GM12878 (cell line): ENCODE measurements around the gene RTF2. TPM values are rescaled to one million over a fixed set of nuclear protein-coding genes. Genes with fewer than 3 reads are reported as not detected.
A peak's percentile ranks its signal among the peaks of the same experiment; 100 is the strongest.

Experiments
- BHLHE40 ChIP-seq, 2 experiments: fragments of 450-650 bp in 1 of 2; IDR thresholded peaks; 2 replicates each; pipeline ENCODE4 v1.6.1; 2011 to 2017; ENCODE audit warnings: low read depth in 2 of 2, borderline replicate concordance in 1 of 2, improper control_type of control experiment in 1 of 2, low read length in 1 of 2, mild to moderate bottlenecking in 1 of 2
- CBX3 ChIP-seq: fragments of 200-600 bp; sonication (generic); IDR thresholded peaks from 2 replicates; pipeline ENCODE4 v1.6.1; 2016; ENCODE audit warnings: low read depth, borderline replicate concordance
- CHD4 ChIP-seq: fragments of 200-600 bp; sonication (generic); IDR thresholded peaks from 2 replicates; pipeline ENCODE4 v1.6.1; 2016; ENCODE audit warnings: mild to moderate bottlenecking
- EP300 ChIP-seq, 2 experiments: fragments of 150-350 bp in 1 of 2; IDR thresholded peaks; 2 replicates each; pipeline ENCODE4 v1.6.1; 2011 to 2012; ENCODE audit warnings: low read depth in 2 of 2, low read length in 2 of 2, borderline replicate concordance in 1 of 2, improper control_type of control experiment in 1 of 2, inconsistent platforms in 1 of 2; ENCODE audit not compliant: control insufficient read depth in 1 of 2
- FOXM1 ChIP-seq: IDR thresholded peaks from 2 replicates; pipeline ENCODE4 v1.6.1; 2012; ENCODE audit warnings: low read depth, mild to moderate bottlenecking, inconsistent platforms, low read length, moderate library complexity
- HCFC1 ChIP-seq: fragments of 150-350 bp; IDR thresholded peaks from 2 replicates; pipeline ENCODE4 v1.6.1; 2014; ENCODE audit warnings: low read length
- HDAC6 ChIP-seq: fragments of 200-600 bp; sonication (generic); IDR thresholded peaks from one replicate; pipeline ENCODE4 v1.8.0; 2017; ENCODE audit warnings: antibody characterized with exemption; ENCODE audit not compliant: unreplicated experiment
- IKZF1 ChIP-seq: fragments of 450-650 bp; conservative IDR thresholded peaks from 2 replicates; pipeline ENCODE4 v1.6.1; 2017; ENCODE audit warnings: antibody characterized with exemption, mild to moderate bottlenecking
- NBN ChIP-seq: fragments of 450-650 bp; IDR thresholded peaks from 2 replicates; pipeline ENCODE4 v1.6.1; 2016
- PAX5 ChIP-seq: IDR thresholded peaks from 2 replicates; pipeline ENCODE4 v1.6.1; 2011; ENCODE audit warnings: low read depth, low read length, borderline replicate concordance
- POLR2AphosphoS5 ChIP-seq: IDR thresholded peaks from 2 replicates; pipeline ENCODE4 v1.6.1; 2011; ENCODE audit warnings: mild to moderate bottlenecking, low read length, inconsistent platforms
- PRDM15 ChIP-seq: fragments of 450-650 bp; formaldehyde crosslinking; IDR thresholded peaks from 2 replicates; pipeline ENCODE4 v1.4.0; 2020; ENCODE audit warnings: mild to moderate bottlenecking, moderate library complexity
- SPI1 ChIP-seq: IDR thresholded peaks from 2 replicates; pipeline ENCODE4 v1.6.1; 2011; ENCODE audit warnings: low read depth, mild to moderate bottlenecking, low read length, moderate library complexity, borderline replicate concordance; ENCODE audit not compliant: insufficient read depth
- SREBF2 ChIP-seq: IDR thresholded peaks from 2 replicates; pipeline ENCODE4 v1.6.1; 2012; ENCODE audit warnings: mild to moderate bottlenecking, low read length
- STAT3 ChIP-seq: IDR thresholded peaks from 2 replicates; pipeline ENCODE4 v1.6.1; 2011; ENCODE audit warnings: low read depth, low read length, improper control_type of control experiment
- ZBTB11 ChIP-seq: fragments of 450-650 bp; formaldehyde crosslinking; IDR thresholded peaks from 2 replicates; pipeline ENCODE4 v1.5.0; 2022; ENCODE audit warnings: mild to moderate bottlenecking, missing genetic modification characterization
- ZBTB40 ChIP-seq: fragments of 450-650 bp; IDR thresholded peaks from 2 replicates; pipeline ENCODE4 v1.6.1; 2016; ENCODE audit warnings: mild to moderate bottlenecking, moderate library complexity, borderline replicate concordance
- ZNF217 ChIP-seq: fragments of 450-650 bp; IDR thresholded peaks from 2 replicates; pipeline ENCODE4 v1.6.1; 2017; ENCODE audit warnings: antibody characterized with exemption, mild to moderate bottlenecking
- ZNF274 ChIP-seq: IDR thresholded peaks from one replicate; pipeline ENCODE4 v1.8.0; 2011; ENCODE audit not compliant: insufficient read length, insufficient read depth
- ZZZ3 ChIP-seq: IDR thresholded peaks from 2 replicates; pipeline ENCODE4 v1.6.1; 2011; ENCODE audit warnings: low read depth; ENCODE audit not compliant: control insufficient read depth, insufficient read length
- polyA plus RNA-seq, 11 experiments: library from polyadenylated mRNA; depleted of rRNA in 4 of 11; unstranded in 6 of 11; stranded (reverse) in 5 of 11; fragments of >200 nt; fragmentation: Nextera tagmentation in 4 of 11; fragmentation: Illumina TruSeq in 1 of 11; extraction: Ambion mirVana in 4 of 11; extraction: Trizol in 1 of 11; gene quantifications; 1 replicate in 1 of 11; 2 replicates in 10 of 11; pipeline versions ENCODE4 v1.2.1 to v1.2.3, GENCODE V29; 2011 to 2016; ENCODE audit warnings: inconsistent platforms in 2 of 11, missing spikeins in 2 of 11, low read depth in 1 of 11
- total RNA-seq, 4 experiments: library from RNA; depleted of rRNA in 3 of 4; stranded (reverse); fragments of >200 nt in 3 of 4; fragmentation: Illumina TruSeq in 1 of 4; extraction: Trizol in 1 of 4; gene quantifications; 2 replicates each; pipeline versions ENCODE4 v1.2.1 to v1.2.3, GENCODE V29; 2013 to 2021

Gene RTF2
- total and polyA plus RNA-seq, 10 of the 15 experiments (the other 5 are each of a cell fraction or from before 2014, with no cell fraction given), result 66.2 to 133 (median 82.9) TPM

- TF ChIP-seq ZBTB11 (CRISPR knock-in tag) (no peak), FOXM1 (peak; percentile 59; the same call in 1 of the 2 replicates), HCFC1 (no peak), IKZF1 (peak; percentile 59), ZNF274 (no peak), ZZZ3 (no peak), SPI1 (no peak), HDAC6 (no peak), STAT3 (no peak), CBX3 (no peak), SREBF2 (no peak), PAX5 (peak; percentile 48; the same call in 1 of the 2 replicates), ZNF217 (no peak), POLR2AphosphoS5 (no peak), EP300 (IDR thresholded peaks at IDR 0.05; ENCODE audit: borderline replicate concordance in 1 of 2, control insufficient read depth in 1 of 2, low read depth in 2 of 2, low read length in 2 of 2) (peak; percentile 48 to 52; a peak in 2 of 4 replicates), PRDM15 (CRISPR knock-in tag) (no peak), BHLHE40 (IDR thresholded peaks at IDR 0.05; ENCODE audit: borderline replicate concordance in 1 of 2, low read depth in 2 of 2, low read length in 1 of 2) (peak; percentile 66 to 69), ZBTB40 (no peak), NBN (no peak), CHD4 (no peak)
These were observed 27.9 kb upstream of the RTF2 start (continued) for GRCh38 chr20:56440346-56441007.
